WTC11 (cell line): ENCODE results near the gene SPATA2. TPM values are rescaled to one million over a fixed set of nuclear protein-coding genes. Genes with fewer than 3 reads are reported as not detected.

ENCODE experiments used
- ATAC-seq: fragments of 200-7000 bp; cut with Tn5 transposase; 2 replicates; pipeline ENCODE4 v1.10.0; 2021; ENCODE audit warnings: mild to moderate bottlenecking, moderate library complexity
- CTCF ChIA-PET: fragments of 300-600 bp; sonication (Branson Sonifier 250); formaldehyde crosslinking; loops from one replicate; lab custom pipeline; 2021; ENCODE audit warnings: antibody characterized with exemption; lab: Charles Lee
- POLR2A ChIA-PET: fragments of 350-600 bp; sonication (Branson Sonifier 250); formaldehyde crosslinking; loops from one replicate; lab custom pipeline; 2021; ENCODE audit warnings: antibody characterized with exemption; lab: Charles Lee
- DNase-seq: peaks from one replicate; pipeline ENCODE4 v3.0.0; 2021; ENCODE audit warnings: low spot score
- H3K27ac Mint-ChIP-seq: 2 replicates; pipeline ENCODE4 v1.8.0; 2021; ENCODE audit warnings: mixed read lengths
- H3K27me3 Mint-ChIP-seq: 2 replicates; pipeline ENCODE4 v1.8.0; 2021; ENCODE audit warnings: low read depth, mild to moderate bottlenecking, moderate library complexity, mixed read lengths
- H3K36me3 Mint-ChIP-seq: 2 replicates; pipeline ENCODE4 v1.8.0; 2021; ENCODE audit warnings: mixed read lengths
- H3K4me1 Mint-ChIP-seq: 2 replicates; pipeline ENCODE4 v1.8.0; 2022; ENCODE audit warnings: mixed read lengths
- H3K4me3 Mint-ChIP-seq: 2 replicates; pipeline ENCODE4 v1.8.0; 2021; ENCODE audit warnings: mild to moderate bottlenecking, moderate library complexity, mixed read lengths
- H3K9me3 Mint-ChIP-seq: 2 replicates; pipeline ENCODE4 v1.8.0; 2021; ENCODE audit warnings: mixed read lengths
- ARID4B ChIP-seq: sonication (generic); formaldehyde crosslinking; IDR thresholded peaks from 2 replicates; pipeline ENCODE4 v1.8.0; 2023; ENCODE audit warnings: missing genetic modification reagents, mild to moderate bottlenecking, borderline replicate concordance
- ATF2 ChIP-seq: sonication (generic); formaldehyde crosslinking; IDR thresholded peaks from 2 replicates; pipeline ENCODE4 v1.8.1; 2022; ENCODE audit warnings: low read depth, missing genetic modification reagents, borderline replicate concordance
- ATF3 ChIP-seq: sonication (generic); formaldehyde crosslinking; conservative IDR thresholded peaks from 2 replicates; pipeline ENCODE4 v1.8.1; 2022; ENCODE audit warnings: mild to moderate bottlenecking, missing genetic modification reagents
- E2F1 ChIP-seq: sonication (generic); formaldehyde crosslinking; IDR thresholded peaks from 2 replicates; pipeline ENCODE4 v1.8.0; 2022; ENCODE audit warnings: mild to moderate bottlenecking, missing genetic modification reagents
- E2F5 ChIP-seq: sonication (generic); formaldehyde crosslinking; IDR thresholded peaks from 2 replicates; pipeline ENCODE4 v1.8.1; 2022; ENCODE audit warnings: mild to moderate bottlenecking, moderate library complexity, missing genetic modification reagents
- EMX1 ChIP-seq: fragments of 250-450 bp; sonication (Bioruptor Pico); IDR thresholded peaks from 2 replicates; pipeline ENCODE4 v1.8.0; 2021; ENCODE audit warnings: mild to moderate bottlenecking
- MYBL2 ChIP-seq: sonication (generic); formaldehyde crosslinking; IDR thresholded peaks from 2 replicates; pipeline ENCODE4 v1.8.1; 2023; ENCODE audit warnings: mild to moderate bottlenecking, moderate library complexity, missing genetic modification reagents
- NFYB ChIP-seq: sonication (generic); formaldehyde crosslinking; conservative IDR thresholded peaks from 2 replicates; pipeline ENCODE4 v1.8.0; 2022; ENCODE audit warnings: low read depth, missing genetic modification reagents
- PRRX2 ChIP-seq: fragments of 250-450 bp; sonication (Bioruptor Pico); IDR thresholded peaks from 2 replicates; pipeline ENCODE4 v1.8.0; 2021; ENCODE audit warnings: mild to moderate bottlenecking
- ZBTB21 ChIP-seq: sonication (generic); formaldehyde crosslinking; IDR thresholded peaks from 2 replicates; pipeline ENCODE4 v1.8.1; 2023; ENCODE audit warnings: mild to moderate bottlenecking, missing genetic modification reagents, borderline replicate concordance
- ZMAT4 ChIP-seq: fragments of 250-450 bp; sonication (Bioruptor Pico); IDR thresholded peaks from 2 replicates; pipeline ENCODE4 v1.9.0; 2021; ENCODE audit warnings: mild to moderate bottlenecking
- ZNF532 ChIP-seq: fragments of 250-450 bp; sonication (Bioruptor Pico); IDR thresholded peaks from 2 replicates; pipeline ENCODE4 v1.9.0; 2021; ENCODE audit warnings: mild to moderate bottlenecking, borderline replicate concordance
- total RNA-seq: library from RNA; stranded (reverse); gene quantifications from 3 replicates; pipeline ENCODE4 v1.2.3, GENCODE V29; 2021

Gene SPATA2
- total RNA-seq, 1 experiment from 2014 or later, result 11.3 TPM

- DNase-seq (no peak), ATAC-seq (no peak)
- no peak for TF ChIP-seq ZBTB21
- no peak for TF ChIP-seq ATF2
- TF ChIP-seq MYBL2, result no peak
- TF ChIP-seq E2F5, result no peak
- no peak for TF ChIP-seq PRRX2 (CRISPR knock-in tag)
- no peak for TF ChIP-seq ZNF532 (CRISPR knock-in tag)
- no peak for TF ChIP-seq E2F1 (CRISPR knock-in tag)
- TF ChIP-seq ATF3 (CRISPR knock-in tag), result no peak
- TF ChIP-seq NFYB, result no peak
- TF ChIP-seq ZMAT4 (CRISPR knock-in tag), result no peak
- no peak for TF ChIP-seq ARID4B (CRISPR knock-in tag)
- ChIA-PET POLR2A (no interaction called here), CTCF (interaction anchor here (1.1 kb wide), 1 partner anchor 269 kb away, joined by 3 read pairs; no protein-coding TSS in a partner anchor)
- no peaks in the 10 kb centered on the region for H3K4me1 Mint-ChIP-seq
- no peaks in the 10 kb centered on the region for H3K36me3 Mint-ChIP-seq
- H3K4me3 Mint-ChIP-seq, result no peak overlapping the region
- no peaks in the 10 kb centered on the region for H3K9me3 Mint-ChIP-seq
- H3K27me3 Mint-ChIP-seq, result no peaks in the 10 kb centered on the region
- no peak overlapping the region for H3K27ac Mint-ChIP-seq
Measured at GRCh38 chr20:49877386-49877921, 37.9 kb downstream of the SPATA2 start.

GRCh38 chr20:49874696-49875095 lies 40.6 kb downstream of the SPATA2 start:
- DNase-seq (no peak), ATAC-seq (no peak)
- H3K9me3 Mint-ChIP-seq, result no peaks in the 10 kb centered on the region
- H3K27me3 Mint-ChIP-seq, result no peaks in the 10 kb centered on the region
- H3K36me3 Mint-ChIP-seq, result no peaks in the 10 kb centered on the region
- no peak overlapping the region for H3K4me3 Mint-ChIP-seq
- H3K27ac Mint-ChIP-seq, result no peak overlapping the region; the same call in 1 of the 2 replicates
- ChIA-PET CTCF (interaction anchor here (1.0 kb wide), 1 partner anchor 197 kb away, joined by 3 read pairs; no protein-coding TSS in a partner anchor), POLR2A (no interaction called here)
- no peaks in the 10 kb centered on the region for H3K4me1 Mint-ChIP-seq
- TF ChIP-seq E2F1 (CRISPR knock-in tag), result no peak
- no peak for TF ChIP-seq ZNF532 (CRISPR knock-in tag)
- TF ChIP-seq EMX1, result no peak
